HEK293 (cell line): ENCODE measurements around the gene USP36.

Source experiments
- BCL11A ChIP-seq: fragments of 450-650 bp; formaldehyde crosslinking; IDR thresholded peaks from 2 replicates; pipeline ENCODE4 v1.5.1; 2016; ENCODE audit warnings: low read depth, missing biosample characterization, missing genetic modification characterization
- CTCF ChIP-seq: fragments of 450-650 bp; formaldehyde crosslinking; IDR thresholded peaks from 2 replicates; pipeline ENCODE4 v1.5.1; 2016; ENCODE audit warnings: missing biosample characterization, missing genetic modification characterization
- KLF10 ChIP-seq: fragments of 450-650 bp; IDR thresholded peaks from 2 replicates; pipeline ENCODE4 v1.5.1; 2018; ENCODE audit warnings: missing biosample characterization, mild to moderate bottlenecking, missing genetic modification characterization
- PBX3 ChIP-seq: sonication (generic); formaldehyde crosslinking; IDR thresholded peaks from 2 replicates; pipeline ENCODE4 v1.8.1; 2022; ENCODE audit warnings: mild to moderate bottlenecking, moderate library complexity, missing genetic modification reagents
- REST ChIP-seq: fragments of 450-650 bp; formaldehyde crosslinking; IDR thresholded peaks from 2 replicates; pipeline ENCODE4 v1.5.1; 2016; ENCODE audit warnings: missing biosample characterization, missing genetic modification characterization
- ZBTB44 ChIP-seq: fragments of 450-650 bp; IDR thresholded peaks from 2 replicates; pipeline ENCODE4 v1.5.1; 2018; ENCODE audit warnings: missing biosample characterization, mild to moderate bottlenecking, missing genetic modification characterization
- ZNF121 ChIP-seq: fragments of 450-650 bp; formaldehyde crosslinking; IDR thresholded peaks from 2 replicates; pipeline ENCODE4 v1.5.1; 2016; ENCODE audit warnings: missing biosample characterization, missing genetic modification characterization
- ZNF175 ChIP-seq: fragments of 450-650 bp; formaldehyde crosslinking; IDR thresholded peaks from 2 replicates; pipeline ENCODE4 v1.5.1; 2016; ENCODE audit warnings: missing biosample characterization, missing genetic modification characterization
- ZNF654 ChIP-seq: fragments of 450-650 bp; formaldehyde crosslinking; IDR thresholded peaks from 2 replicates; pipeline ENCODE4 v1.5.1; 2016; ENCODE audit warnings: low read depth, missing biosample characterization, missing genetic modification characterization
- ZNF777 ChIP-seq: fragments of 450-650 bp; formaldehyde crosslinking; IDR thresholded peaks from 2 replicates; pipeline ENCODE4 v1.5.1; 2017; ENCODE audit warnings: missing biosample characterization, missing genetic modification characterization, borderline replicate concordance
- ZSCAN30 ChIP-seq: fragments of 450-650 bp; IDR thresholded peaks from 2 replicates; pipeline ENCODE4 v1.5.1; 2018; ENCODE audit warnings: missing biosample characterization, mild to moderate bottlenecking, missing genetic modification characterization, moderate library complexity

GRCh38 chr17:78779850-78780249, 60.8 kb downstream of the USP36 start:
- no peak for TF ChIP-seq CTCF
- TF ChIP-seq KLF10 = no peak
- TF ChIP-seq ZNF777 (tag by site-specific recombination) = no peak
- no peak for TF ChIP-seq ZNF175
- no peak for TF ChIP-seq ZSCAN30 (tag by site-specific recombination)
- no peak for TF ChIP-seq PBX3 (CRISPR knock-in tag)
- no peak for TF ChIP-seq ZBTB44 (tag by site-specific recombination)
- no peak for TF ChIP-seq BCL11A (tag by site-specific recombination)
- no peak for TF ChIP-seq ZNF654 (tag by site-specific recombination)
- TF ChIP-seq REST (tag by site-specific recombination) = no peak
- TF ChIP-seq ZNF121 = no peak
